ENCODE results near the gene ELMOD3. TPM values are rescaled to one million over a fixed set of nuclear protein-coding genes. Genes with fewer than 3 reads are reported as not detected.
A peak's percentile ranks its signal among the peaks of the same experiment; 100 is the strongest.

The ELMOD3 gene
- total RNA-seq, 4 donors from 2014 or later = 12.8 to 45.3 (median 21.0) TPM

DNA sequence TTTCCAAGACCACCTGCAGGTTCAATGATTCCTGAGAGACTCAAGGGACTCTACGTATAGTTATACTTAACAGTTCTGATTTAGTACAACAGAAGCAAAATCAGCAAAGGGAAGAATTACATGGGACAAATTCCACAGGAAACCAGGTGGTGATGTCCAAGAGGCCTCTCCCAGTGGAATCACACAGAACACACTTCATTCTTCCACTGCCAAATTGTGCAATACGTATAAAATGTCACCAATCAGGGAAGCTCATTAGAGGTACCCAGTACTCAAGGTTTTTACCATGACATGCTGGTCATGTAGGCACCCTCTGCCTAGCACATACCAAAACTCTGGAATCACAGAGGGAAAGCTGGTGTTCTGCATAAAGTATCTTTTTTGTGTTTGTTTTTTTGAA, 33.2 kb downstream of the ELMOD3 start:
- Histone ChIP-seq H3K4me3 (no peak overlapping the region), H3K4me1 (no peaks in the 10 kb centered on the region), H3K27me3 (no peaks in the 10 kb centered on the region), H3K9me3 (no peaks in the 10 kb centered on the region), H3K27ac (no peak overlapping the region), H3K36me3 (no peaks in the 10 kb centered on the region)
- DNase-seq = no peak
- intact Hi-C loops (cut with DNase I; ENCODE audit: low total_unique reads) = no loop called here
- TF ChIP-seq POLR2A (IDR thresholded peaks at IDR 0.05) = no peak
- TF ChIP-seq CTCF (IDR thresholded peaks at IDR 0.05) = no peak

- no peak for TF ChIP-seq CTCF (IDR thresholded peaks at IDR 0.05)
- TF ChIP-seq POLR2A (IDR thresholded peaks at IDR 0.05) = no peak
- DNase-seq = no peak
- no peak overlapping the region for H3K27ac ChIP-seq
Observed at GRCh38 chr2:85388878-85389538, 34.4 kb downstream of the ELMOD3 start.

GRCh38 chr2:85390941-85391669, 36.5 kb downstream of the ELMOD3 start:
- peak; percentile 57 to 71 for DNase-seq

More at GRCh38 chr2:85388878-85389538, 34.4 kb downstream of the ELMOD3 start:
- intact Hi-C loops (cut with DNase I; ENCODE audit: low total_unique reads) = no loop called here
- Histone ChIP-seq H3K4me3 (no peak overlapping the region), H3K9me3 (no peaks in the 10 kb centered on the region), H3K4me1 (no peaks in the 10 kb centered on the region), H3K27me3 (no peaks in the 10 kb centered on the region), H3K36me3 (no peaks in the 10 kb centered on the region)

DNA sequence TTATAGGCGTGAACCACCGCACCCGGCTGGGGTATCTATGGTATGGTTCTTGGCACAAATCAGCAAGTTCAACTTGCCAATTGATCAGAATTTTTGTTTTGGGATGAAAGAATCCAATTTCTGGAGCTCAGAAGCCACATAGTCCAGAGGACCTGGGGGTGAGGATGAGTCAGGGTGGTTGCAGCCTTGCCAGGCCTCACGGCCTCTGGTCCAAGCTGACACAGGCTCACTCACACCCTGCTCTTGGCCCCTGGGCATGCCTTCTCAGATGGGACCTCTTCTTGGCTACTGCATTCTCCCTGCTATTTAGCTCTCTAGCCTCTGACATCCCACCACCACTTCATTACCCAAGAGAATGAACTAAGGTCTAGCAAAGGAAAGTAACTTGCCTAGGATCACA, 39.3 kb downstream of the ELMOD3 start:
- intact Hi-C loops (cut with DNase I; ENCODE audit: low total_unique reads) = no loop called here

More at GRCh38 chr2:85390941-85391669, 36.5 kb downstream of the ELMOD3 start:
- Histone ChIP-seq H3K36me3 (no peaks in the 10 kb centered on the region), H3K27me3 (no peaks in the 10 kb centered on the region), H3K9me3 (no peaks in the 10 kb centered on the region), H3K4me3 (no peak overlapping the region), H3K4me1 (no peaks in the 10 kb centered on the region), H3K27ac (no peak overlapping the region)
- TF ChIP-seq CTCF (IDR thresholded peaks at IDR 0.05) (peak; percentile 40 to 59 (median 54)), POLR2A (IDR thresholded peaks at IDR 0.05) (no peak)
- intact Hi-C loops (cut with DNase I; ENCODE audit: low total_unique reads) = no loop called here

More for the DNA sequence above, 39.3 kb downstream of the ELMOD3 start:
- Histone ChIP-seq H3K9me3 (no peaks in the 10 kb centered on the region), H3K36me3 (no peaks in the 10 kb centered on the region), H3K4me3 (no peak overlapping the region), H3K4me1 (peaks cover 0 to 3% of the 10 kb centered on the region in 2 donors), H3K27me3 (no peaks in the 10 kb centered on the region), H3K27ac (no peak overlapping the region)
- DNase-seq = no peak
- no peak for TF ChIP-seq POLR2A (IDR thresholded peaks at IDR 0.05)
- TF ChIP-seq CTCF (IDR thresholded peaks at IDR 0.05) = no peak
